Suprapubic skin (tissue), 4 donors: Measurements from ENCODE around the gene AMPD3. TPM values are rescaled to one million over a fixed set of nuclear protein-coding genes. Genes with fewer than 3 reads are reported as not detected.

Source experiments
- DNase-seq, 2 donors: peaks; one replicate each; pipeline ENCODE4 v3.0.0-alpha.2; 2019; ENCODE audit warnings: low spot score in 2 of 2
- H3K27ac ChIP-seq: fragments of 200-600 bp; sonication (generic); one replicate; pipeline ENCODE4 v1.5.1; 2019
- H3K27me3 ChIP-seq: fragments of 200-600 bp; sonication (generic); one replicate; pipeline ENCODE4 v1.5.1; 2019
- H3K36me3 ChIP-seq: fragments of 200-600 bp; sonication (generic); one replicate; pipeline ENCODE4 v1.5.1; 2019
- H3K4me1 ChIP-seq: fragments of 200-600 bp; sonication (generic); one replicate; pipeline ENCODE4 v1.5.1; 2019
- H3K4me3 ChIP-seq: fragments of 200-600 bp; sonication (generic); one replicate; pipeline ENCODE4 v1.5.1; 2019; ENCODE audit warnings: mild to moderate bottlenecking
- H3K9me3 ChIP-seq: fragments of 200-600 bp; sonication (generic); one replicate; pipeline ENCODE4 v1.5.1; 2019
- CTCF ChIP-seq, 2 donors: fragments of 200-600 bp in 1 of 2; fragments of 450-650 bp in 1 of 2; sonication (generic) in 1 of 2; IDR thresholded peaks; one replicate each; pipeline ENCODE4 v1.5.1; 2016 to 2019; ENCODE audit warnings: antibody characterized with exemption in 2 of 2, mild to moderate bottlenecking in 1 of 2, moderate library complexity in 1 of 2
- EP300 ChIP-seq: sonication (generic); formaldehyde crosslinking; IDR thresholded peaks from one replicate; pipeline ENCODE4 v1.6.1; 2017; ENCODE audit warnings: antibody characterized with exemption
- POLR2A ChIP-seq, 2 donors: fragments of 450-650 bp; IDR thresholded peaks; one replicate each; pipeline ENCODE4 v1.6.1; 2017; ENCODE audit warnings: antibody characterized with exemption in 2 of 2, mild to moderate bottlenecking in 2 of 2, moderate library complexity in 2 of 2
- POLR2AphosphoS5 ChIP-seq, 3 donors: sonication (generic); formaldehyde crosslinking; IDR thresholded peaks; one replicate each; pipeline ENCODE4 v1.6.1; 2017; ENCODE audit warnings: antibody characterized with exemption in 3 of 3
- WGBS: methylation state at CpG from one replicate; pipeline ENCODE4 v1.1.5; 2018; 5-methylcytosine and 5-hydroxymethylcytosine counted together
- total RNA-seq, 4 donors: library from RNA; depleted of rRNA; stranded (reverse); fragments of >200 nt; gene quantifications; one replicate each; pipeline ENCODE4 v1.1.0, GENCODE V29; 2016

The AMPD3 gene
- total RNA-seq, 4 donors from 2014 or later: 23.5 to 51.7 (median 27.4) TPM

GRCh38 chr11:10543782-10544181 lies 88.7 kb downstream of the AMPD3 start:
- no peak for DNase-seq
- Histone ChIP-seq H3K4me3 (no peak overlapping the region), H3K4me1 (peaks cover 23% of the 10 kb centered on the region), H3K27me3 (no peaks in the 10 kb centered on the region), H3K36me3 (no peaks in the 10 kb centered on the region), H3K27ac (no peak overlapping the region), H3K9me3 (no peaks in the 10 kb centered on the region)
- 93% methylated on average over 14 of the region's 14 CpGs for WGBS
- TF ChIP-seq POLR2A (IDR thresholded peaks at IDR 0.05): no peak
- no peak for TF ChIP-seq EP300
- TF ChIP-seq POLR2AphosphoS5 (IDR thresholded peaks at IDR 0.05): no peak
- no peak for TF ChIP-seq CTCF (IDR thresholded peaks at IDR 0.05)

GRCh38 chr11:10544491-10545465 lies 89.7 kb downstream of the AMPD3 start:
- WGBS: 65% methylated on average over 4 of the region's 7 CpGs
- TF ChIP-seq POLR2AphosphoS5 (IDR thresholded peaks at IDR 0.05) (no peak), CTCF (IDR thresholded peaks at IDR 0.05) (no peak), EP300 (no peak), POLR2A (IDR thresholded peaks at IDR 0.05) (no peak)
- Histone ChIP-seq H3K9me3 (no peaks in the 10 kb centered on the region), H3K4me1 (peaks cover 13% of the 10 kb centered on the region), H3K36me3 (no peaks in the 10 kb centered on the region), H3K27ac (no peak overlapping the region), H3K4me3 (no peak overlapping the region), H3K27me3 (no peaks in the 10 kb centered on the region)
- no peak for DNase-seq

- Histone ChIP-seq H3K27ac (no peak overlapping the region), H3K9me3 (no peaks in the 10 kb centered on the region), H3K36me3 (no peaks in the 10 kb centered on the region), H3K4me1 (no peaks in the 10 kb centered on the region), H3K4me3 (no peak overlapping the region), H3K27me3 (no peaks in the 10 kb centered on the region)
- 76% methylated on average over 3 of the region's 3 CpGs for WGBS
- TF ChIP-seq CTCF (IDR thresholded peaks at IDR 0.05) (no peak), EP300 (no peak), POLR2AphosphoS5 (IDR thresholded peaks at IDR 0.05) (no peak), POLR2A (IDR thresholded peaks at IDR 0.05) (no peak)
- no peak for DNase-seq
These were observed 95.6 kb downstream of the AMPD3 start for GRCh38 chr11:10550503-10551289.

GRCh38 chr11:10551290-10551592 lies 96.2 kb downstream of the AMPD3 start:
- H3K4me3 ChIP-seq: no peak overlapping the region
- H3K9me3 ChIP-seq: no peaks in the 10 kb centered on the region
- TF ChIP-seq CTCF (IDR thresholded peaks at IDR 0.05): no peak
- no peak for TF ChIP-seq EP300
- no peak for TF ChIP-seq POLR2AphosphoS5 (IDR thresholded peaks at IDR 0.05)
- no peak for TF ChIP-seq POLR2A (IDR thresholded peaks at IDR 0.05)
- no peak for DNase-seq
- 71% methylated on average over 4 of the region's 4 CpGs for WGBS
- no peaks in the 10 kb centered on the region for H3K36me3 ChIP-seq
- no peaks in the 10 kb centered on the region for H3K27me3 ChIP-seq
- H3K27ac ChIP-seq: no peak overlapping the region
- no peaks in the 10 kb centered on the region for H3K4me1 ChIP-seq

GRCh38 chr11:10551845-10552352 lies 96.8 kb downstream of the AMPD3 start:
- WGBS: 94% methylated on average over 3 of the region's 3 CpGs

More at GRCh38 chr11:10551845-10552352, 96.8 kb downstream of the AMPD3 start:
- no peak for DNase-seq
- no peaks in the 10 kb centered on the region for H3K36me3 ChIP-seq
- H3K27me3 ChIP-seq: no peaks in the 10 kb centered on the region
- no peaks in the 10 kb centered on the region for H3K4me1 ChIP-seq
- no peak overlapping the region for H3K27ac ChIP-seq
- TF ChIP-seq EP300 (no peak), CTCF (IDR thresholded peaks at IDR 0.05) (no peak), POLR2AphosphoS5 (IDR thresholded peaks at IDR 0.05) (no peak), POLR2A (IDR thresholded peaks at IDR 0.05) (no peak)
- H3K4me3 ChIP-seq: no peak overlapping the region
- H3K9me3 ChIP-seq: no peaks in the 10 kb centered on the region
